Activated B cell treated with CpG ODN at 0.5 μM for 24 hours (primary cell): ENCODE data around the gene ETF1. TPM values are rescaled to one million over a fixed set of nuclear protein-coding genes. Genes with fewer than 3 reads are reported as not detected.
"Not testable (repeated sequence)": the region's sequence is repeated elsewhere in the genome, so short reads cannot be mapped to it uniquely, and the experiment has no call there.

ENCODE experiments used
- ATAC-seq: fragments of 200-7000 bp; cut with Tn5 transposase; one replicate; pipeline ENCODE4 v1.10.0; 2021; ENCODE audit warnings: low read depth, mild to moderate bottlenecking, moderate library complexity
- CTCF ChIA-PET: fragments of 350-600 bp; sonication (Branson Sonifier 250); formaldehyde crosslinking; loops from one replicate; lab custom pipeline; 2021; ENCODE audit warnings: antibody characterized with exemption; lab: Charles Lee
- POLR2A ChIA-PET: fragments of 350-600 bp; sonication (Branson Sonifier 250); formaldehyde crosslinking; loops from one replicate; lab custom pipeline; 2021; ENCODE audit warnings: antibody characterized with exemption; lab: Charles Lee
- DNase-seq: peaks from one replicate; pipeline ENCODE4 v3.0.0; 2022
- H3K27ac Mint-ChIP-seq: one replicate; pipeline ENCODE4 v1.8.0; 2020; ENCODE audit warnings: mixed read lengths
- H3K27me3 Mint-ChIP-seq: one replicate; pipeline ENCODE4 v1.8.0; 2021; ENCODE audit warnings: mixed read lengths
- H3K36me3 Mint-ChIP-seq: one replicate; pipeline ENCODE4 v1.8.0; 2021; ENCODE audit warnings: low read depth, mixed read lengths
- H3K4me1 Mint-ChIP-seq: one replicate; pipeline ENCODE4 v1.8.0; 2021; ENCODE audit warnings: mixed read lengths
- H3K4me3 Mint-ChIP-seq: one replicate; pipeline ENCODE4 v1.8.0; 2020; ENCODE audit warnings: mild to moderate bottlenecking, mixed read lengths
- H3K9me3 Mint-ChIP-seq: one replicate; pipeline ENCODE4 v1.8.0; 2020; ENCODE audit warnings: mixed read lengths
- intact Hi-C: fragments of 100-400 bp; cut with micrococcal nuclease; formaldehyde crosslinking; loops from one replicate; pipeline ENCODE4 v1.15.1; 2024
- total RNA-seq: library from RNA; stranded (reverse); gene quantifications from 2 replicates; pipeline ENCODE4 v1.2.3, GENCODE V29; 2022
- TF ChIP-seq, protein P1 (sequence below): fragments of 200-600 bp; IDR thresholded peaks from one replicate; pipeline ENCODE4 v1.8.0; 2022; ENCODE audit warnings: antibody characterized with exemption, mild to moderate bottlenecking

Gene ETF1
- total RNA-seq, 1 donor from 2014 or later, result 99.6 TPM

DNA sequence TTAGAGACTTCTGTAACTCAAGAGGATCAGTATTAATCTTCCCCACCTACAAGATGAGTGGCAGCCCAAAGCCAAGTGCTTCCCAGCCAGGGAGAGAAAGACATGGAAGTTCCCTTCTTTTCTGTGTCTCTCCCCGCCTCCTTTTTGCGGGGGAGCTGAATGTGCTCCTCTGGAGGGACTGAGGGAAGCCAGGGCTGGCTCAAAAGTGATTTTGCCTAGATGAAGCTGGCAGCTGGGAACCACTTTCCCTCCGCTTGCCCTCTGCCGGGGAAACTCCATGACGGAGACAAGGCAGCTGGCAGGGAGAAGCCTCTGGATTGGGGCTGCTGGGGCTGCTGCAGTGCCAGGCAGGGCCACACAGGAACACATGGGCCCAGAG lies 53.4 kb downstream of the ETF1 start:
- ChIA-PET CTCF (interaction anchor here (0.7 kb wide), 1 partner anchor 10 kb away, joined by 3 read pairs; no protein-coding TSS in a partner anchor), POLR2A (interaction anchor here (1.4 kb wide), 1 partner anchor 25 kb away, joined by 3 read pairs; the partner anchor contains the start of gene EGR1)
- Mint-ChIP-seq H3K9me3 (no peaks in the 10 kb centered on the region), H3K4me3 (no peak overlapping the region), H3K36me3 (no peaks in the 10 kb centered on the region), H3K27me3 (peaks cover 20% of the 10 kb centered on the region), H3K4me1 (peaks cover 4% of the 10 kb centered on the region), H3K27ac (no peak overlapping the region)
- DNase-seq (no peak), ATAC-seq (no peak)
- intact Hi-C loops, result no loop called here
- TF ChIP-seq, protein P1, sequence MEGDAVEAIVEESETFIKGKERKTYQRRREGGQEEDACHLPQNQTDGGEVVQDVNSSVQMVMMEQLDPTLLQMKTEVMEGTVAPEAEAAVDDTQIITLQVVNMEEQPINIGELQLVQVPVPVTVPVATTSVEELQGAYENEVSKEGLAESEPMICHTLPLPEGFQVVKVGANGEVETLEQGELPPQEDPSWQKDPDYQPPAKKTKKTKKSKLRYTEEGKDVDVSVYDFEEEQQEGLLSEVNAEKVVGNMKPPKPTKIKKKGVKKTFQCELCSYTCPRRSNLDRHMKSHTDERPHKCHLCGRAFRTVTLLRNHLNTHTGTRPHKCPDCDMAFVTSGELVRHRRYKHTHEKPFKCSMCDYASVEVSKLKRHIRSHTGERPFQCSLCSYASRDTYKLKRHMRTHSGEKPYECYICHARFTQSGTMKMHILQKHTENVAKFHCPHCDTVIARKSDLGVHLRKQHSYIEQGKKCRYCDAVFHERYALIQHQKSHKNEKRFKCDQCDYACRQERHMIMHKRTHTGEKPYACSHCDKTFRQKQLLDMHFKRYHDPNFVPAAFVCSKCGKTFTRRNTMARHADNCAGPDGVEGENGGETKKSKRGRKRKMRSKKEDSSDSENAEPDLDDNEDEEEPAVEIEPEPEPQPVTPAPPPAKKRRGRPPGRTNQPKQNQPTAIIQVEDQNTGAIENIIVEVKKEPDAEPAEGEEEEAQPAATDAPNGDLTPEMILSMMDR, result no peak

DNA sequence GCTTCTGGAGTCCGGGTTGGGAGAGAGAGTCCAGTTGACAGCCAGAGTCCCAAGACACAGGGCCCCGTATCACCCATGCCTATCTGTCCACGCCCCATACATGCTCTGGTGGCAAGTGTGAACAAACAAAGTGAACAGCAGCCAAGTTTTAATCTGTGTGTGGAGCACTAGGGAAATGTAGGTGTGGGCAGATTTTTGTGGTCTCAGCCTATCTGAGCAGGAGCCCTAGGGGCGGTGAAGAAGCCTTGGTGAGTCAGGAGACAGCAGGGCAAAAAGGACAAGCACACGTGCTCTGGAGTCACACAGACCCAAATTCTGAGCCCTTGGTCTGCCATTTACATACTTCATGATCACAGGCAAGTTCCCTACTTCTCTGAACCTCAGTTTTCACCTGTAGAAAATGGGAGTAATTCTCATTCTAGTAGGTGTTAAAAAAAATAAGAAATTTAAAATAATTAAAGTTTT lies 54.5 kb downstream of the ETF1 start:
- intact Hi-C loops, result no loop called here
- CTCF ChIA-PET, result no interaction called here
- no peak for ATAC-seq

DNA sequence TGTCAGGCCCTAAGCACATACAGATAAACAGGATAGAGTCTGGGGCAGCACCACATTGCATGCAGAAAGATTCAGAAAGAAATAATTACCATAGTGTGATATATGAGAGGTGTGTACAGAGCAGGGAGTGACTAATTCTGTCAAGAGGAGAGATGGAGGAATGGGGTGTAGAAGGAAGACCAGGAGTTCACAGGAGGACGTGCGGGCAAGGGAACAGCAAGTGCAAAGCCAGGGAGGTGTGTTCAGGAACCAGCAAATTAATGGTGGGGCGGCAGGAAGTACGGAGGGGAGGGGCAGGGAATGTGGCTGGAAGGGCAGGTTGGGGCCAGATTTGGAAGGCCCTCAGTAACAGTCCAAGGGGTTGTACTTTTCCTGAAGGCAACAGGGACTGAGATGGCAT lies 60.4 kb downstream of the ETF1 start:
- no peaks in the 10 kb centered on the region for H3K9me3 Mint-ChIP-seq
- DNase-seq (no peak), ATAC-seq (no peak)
- H3K27ac Mint-ChIP-seq, result no peak overlapping the region
- no peaks in the 10 kb centered on the region for H3K4me1 Mint-ChIP-seq
- intact Hi-C loops, result no loop called here
- ChIA-PET CTCF (no interaction called here), POLR2A (no interaction called here)
- no peak overlapping the region for H3K4me3 Mint-ChIP-seq
- TF ChIP-seq, protein P1, result no peak
- H3K36me3 Mint-ChIP-seq, result no peaks in the 10 kb centered on the region
- peaks cover 8% of the 10 kb centered on the region for H3K27me3 Mint-ChIP-seq

More for the DNA sequence above, 54.5 kb downstream of the ETF1 start:
- Mint-ChIP-seq H3K4me1 (peaks cover 4% of the 10 kb centered on the region), H3K27me3 (peaks cover 22% of the 10 kb centered on the region), H3K36me3 (no peaks in the 10 kb centered on the region), H3K9me3 (no peaks in the 10 kb centered on the region), H3K27ac (no peak overlapping the region), H3K4me3 (no peak overlapping the region)
- TF ChIP-seq, protein P1, result no peak
- DNase-seq, result no peak
- POLR2A ChIA-PET, result no interaction called here

DNA sequence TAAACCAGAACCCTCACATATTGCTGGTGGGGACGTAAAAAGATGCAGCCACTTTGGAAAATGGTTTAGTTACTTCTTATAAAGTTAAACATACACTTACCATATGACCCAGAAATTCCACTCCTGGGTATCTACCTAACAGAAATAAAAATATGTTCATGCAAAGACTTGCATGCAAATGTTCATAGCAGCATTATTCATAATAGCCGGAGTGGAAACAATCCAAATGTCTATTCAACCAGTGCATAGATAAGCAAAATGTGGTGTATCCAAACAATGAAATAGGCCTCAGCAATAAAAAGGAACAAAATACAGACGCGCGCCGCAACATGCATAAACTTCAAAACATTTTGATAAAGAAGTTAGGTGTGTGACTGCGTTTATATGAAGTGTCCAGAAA lies 66.1 kb downstream of the ETF1 start:
- peaks cover 16% of the 10 kb centered on the region for H3K27me3 Mint-ChIP-seq
- no peaks in the 10 kb centered on the region for H3K4me1 Mint-ChIP-seq
- ATAC-seq (no peak), DNase-seq (no peak)
- no peaks in the 10 kb centered on the region for H3K36me3 Mint-ChIP-seq
- no peak overlapping the region for H3K27ac Mint-ChIP-seq
- TF ChIP-seq, protein P1, result no peak
- ChIA-PET CTCF (no interaction called here), POLR2A (no interaction called here)
- intact Hi-C loops, result no loop called here
- H3K9me3 Mint-ChIP-seq, result no peaks in the 10 kb centered on the region
- no peak overlapping the region for H3K4me3 Mint-ChIP-seq

DNA sequence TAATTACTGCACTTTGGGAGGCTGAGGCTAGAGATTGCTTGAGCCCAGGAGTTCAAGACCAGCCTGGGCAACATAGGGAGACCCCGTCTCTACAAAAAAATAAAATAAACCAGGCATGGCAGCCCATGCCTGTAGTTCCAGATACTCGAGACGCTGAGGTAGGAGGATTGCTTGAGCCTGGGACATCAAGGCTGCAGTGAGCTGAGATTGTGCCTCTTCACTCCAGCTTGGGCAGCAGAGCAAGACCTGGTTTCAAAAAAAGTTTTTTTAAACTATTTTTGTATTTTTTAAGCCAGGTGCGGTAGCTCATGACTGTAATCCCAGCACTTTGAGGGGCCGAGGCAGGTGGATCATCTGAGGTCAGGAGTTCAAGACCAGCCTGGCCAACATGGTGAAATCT lies 69.9 kb downstream of the ETF1 start:
- intact Hi-C loops, result not testable (repeated sequence)
- CTCF ChIA-PET, result interaction anchor here (1.5 kb wide), 1 partner anchor 16 kb away, joined by 3 read pairs; no protein-coding TSS in a partner anchor

DNA sequence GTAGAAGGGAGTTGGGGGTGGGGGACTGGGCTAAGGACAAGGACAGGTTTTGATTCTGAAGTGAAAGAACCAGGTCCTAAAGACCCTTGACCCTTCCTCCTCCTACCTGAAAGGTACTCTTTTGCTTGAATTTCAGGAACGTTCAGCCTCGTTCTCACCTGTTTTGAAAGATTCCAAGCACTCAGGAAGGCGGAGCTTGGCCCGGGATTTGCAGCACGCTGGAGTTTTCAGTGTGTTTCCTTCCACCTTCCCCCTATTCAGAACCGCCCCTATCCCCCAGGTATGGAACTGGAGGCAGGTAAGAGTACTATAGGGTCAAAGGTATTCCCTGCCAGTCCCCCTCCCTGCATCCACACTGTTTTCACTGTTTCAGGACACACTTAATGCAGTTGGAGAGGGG lies 70.7 kb downstream of the ETF1 start:
- TF ChIP-seq, protein P1, result no peak
- POLR2A ChIA-PET, result no interaction called here

More for the DNA sequence above, 69.9 kb downstream of the ETF1 start:
- DNase-seq, H3K9me3 Mint-ChIP-seq, H3K4me1 Mint-ChIP-seq, ATAC-seq, H3K27ac Mint-ChIP-seq, POLR2A ChIA-PET, H3K36me3 Mint-ChIP-seq, H3K4me3 Mint-ChIP-seq: not testable (repeated sequence)
- peaks cover 14% of the 10 kb centered on the region for H3K27me3 Mint-ChIP-seq

More for the DNA sequence above, 70.7 kb downstream of the ETF1 start:
- Mint-ChIP-seq H3K36me3 (peaks cover 6% of the 10 kb centered on the region), H3K9me3 (no peaks in the 10 kb centered on the region), H3K4me3 (no peak overlapping the region), H3K27me3 (peaks cover 14% of the 10 kb centered on the region), H3K4me1 (peaks cover 12% of the 10 kb centered on the region), H3K27ac (no peak overlapping the region)
- ATAC-seq (no peak), DNase-seq (no peak)
- CTCF ChIA-PET, result no interaction called here
- intact Hi-C loops, result no loop called here
